HepG2 (cell line): ENCODE measurements around the gene METTL26. TPM values are rescaled to one million over a fixed set of nuclear protein-coding genes. Genes with fewer than 3 reads are reported as not detected.

ENCODE experiments used
- SAFB2 ChIP-seq: sonication (generic); formaldehyde crosslinking; IDR thresholded peaks from 2 replicates; pipeline ENCODE4 v1.5.1; 2020; ENCODE audit warnings: missing genetic modification reagents, low read depth, mild to moderate bottlenecking, borderline replicate concordance
- SALL2 ChIP-seq: sonication (generic); formaldehyde crosslinking; IDR thresholded peaks from 2 replicates; pipeline ENCODE4 v1.8.1; 2023; ENCODE audit warnings: mild to moderate bottlenecking, missing genetic modification reagents, inconsistent platforms
- SIX1 ChIP-seq: sonication (generic); formaldehyde crosslinking; IDR thresholded peaks from 2 replicates; pipeline ENCODE4 v1.4.0; 2020; ENCODE audit warnings: missing genetic modification reagents, borderline replicate concordance
- TERF1 ChIP-seq: sonication (generic); formaldehyde crosslinking; IDR thresholded peaks from 2 replicates; pipeline ENCODE4 v1.8.0; 2022; ENCODE audit warnings: mild to moderate bottlenecking, missing genetic modification reagents, moderate library complexity
- THRA ChIP-seq: sonication (generic); formaldehyde crosslinking; IDR thresholded peaks from 2 replicates; pipeline ENCODE4 v1.4.0; 2020; ENCODE audit warnings: missing genetic modification reagents, borderline replicate concordance
- YEATS4 ChIP-seq: sonication (generic); formaldehyde crosslinking; IDR thresholded peaks from 2 replicates; pipeline ENCODE4 v1.4.0; 2020; ENCODE audit warnings: missing genetic modification reagents, borderline replicate concordance
- ZFP36L1 ChIP-seq: sonication (generic); formaldehyde crosslinking; IDR thresholded peaks from 2 replicates; pipeline ENCODE4 v1.8.0; 2022; ENCODE audit warnings: mild to moderate bottlenecking, missing genetic modification reagents, moderate library complexity
- ZMYM2 ChIP-seq: sonication (generic); formaldehyde crosslinking; IDR thresholded peaks from 2 replicates; pipeline ENCODE4 v1.8.0; 2022; ENCODE audit warnings: mild to moderate bottlenecking, missing genetic modification reagents
- ZNF225 ChIP-seq: sonication (generic); formaldehyde crosslinking; IDR thresholded peaks from 2 replicates; pipeline ENCODE4 v1.4.0; 2020; ENCODE audit warnings: mild to moderate bottlenecking, missing genetic modification reagents
- ZNF253 ChIP-seq: sonication (generic); formaldehyde crosslinking; IDR thresholded peaks from 2 replicates; pipeline ENCODE4 v1.8.0; 2022; ENCODE audit warnings: mild to moderate bottlenecking, missing genetic modification reagents, borderline replicate concordance
- ZNF468 ChIP-seq: sonication (generic); formaldehyde crosslinking; IDR thresholded peaks from 2 replicates; pipeline ENCODE4 v1.8.0; 2022; ENCODE audit warnings: mild to moderate bottlenecking, moderate library complexity, missing genetic modification reagents
- ZNF513 ChIP-seq: sonication (generic); formaldehyde crosslinking; conservative IDR thresholded peaks from 2 replicates; pipeline ENCODE4 v1.5.0; 2020; ENCODE audit warnings: missing genetic modification reagents
- ZNF704 ChIP-seq: sonication (generic); formaldehyde crosslinking; IDR thresholded peaks from 2 replicates; pipeline ENCODE4 v1.8.1; 2023; ENCODE audit warnings: mild to moderate bottlenecking, inconsistent platforms, moderate library complexity, missing genetic modification reagents, borderline replicate concordance
- ZNF724P ChIP-seq: sonication (generic); formaldehyde crosslinking; IDR thresholded peaks from 2 replicates; pipeline ENCODE4 v1.8.0; 2022; ENCODE audit warnings: missing genetic modification reagents, borderline replicate concordance
- ZSCAN12 ChIP-seq: sonication (generic); formaldehyde crosslinking; IDR thresholded peaks from 2 replicates; pipeline ENCODE4 v1.9.0; 2021; ENCODE audit warnings: mild to moderate bottlenecking, missing genetic modification reagents
- ZSCAN5A ChIP-seq: sonication (generic); formaldehyde crosslinking; IDR thresholded peaks from 2 replicates; pipeline ENCODE4 v1.8.0; 2022; ENCODE audit warnings: mild to moderate bottlenecking, missing genetic modification reagents, borderline replicate concordance
- polyA plus RNA-seq, 8 experiments: library from polyadenylated mRNA; depleted of rRNA in 3 of 8; stranded (reverse) in 7 of 8; unstranded in 1 of 8; fragments of >200 nt; fragmentation: Illumina TruSeq in 4 of 8; extraction: Trizol in 4 of 8; gene quantifications; 2 replicates each; pipeline versions ENCODE4 v1.2.1 to v1.2.3, GENCODE V29; 2011 to 2016; ENCODE audit warnings: low read depth in 4 of 8, missing spikeins in 1 of 8, mixed read lengths in 1 of 8; ENCODE audit not compliant: insufficient read depth in 1 of 8
- total RNA-seq, 5 experiments: library from RNA; depleted of rRNA; stranded (reverse); fragments of >200 nt; fragmentation: Illumina TruSeq; extraction: Trizol; gene quantifications; 2 replicates each; pipeline ENCODE4 v1.2.3, GENCODE V29; 2016; ENCODE audit warnings: low read depth in 1 of 5

The METTL26 gene
- total and polyA plus RNA-seq, 2 of the 13 experiments (the other 11 are each of a cell fraction or from before 2014, with no cell fraction given), result 65.5 to 70.1 TPM

- TF ChIP-seq ZNF513 (CRISPR knock-in tag), result 0 out of 2 replicates have a peak, but pooled peaks have one; percentile 70
- 0 out of 2 replicates have a peak, but pooled peaks have one; percentile 45 for TF ChIP-seq TERF1 (CRISPR knock-in tag)
- no peak for TF ChIP-seq SIX1 (CRISPR knock-in tag)
- TF ChIP-seq ZSCAN5A (CRISPR knock-in tag), result no peak
- TF ChIP-seq ZFP36L1 (CRISPR knock-in tag), result no peak
- no peak for TF ChIP-seq ZSCAN12 (CRISPR knock-in tag)
- TF ChIP-seq SAFB2 (CRISPR knock-in tag), result 0 out of 2 replicates have a peak, but pooled peaks have one; percentile 50
- no peak for TF ChIP-seq THRA (CRISPR knock-in tag)
- TF ChIP-seq ZNF468 (CRISPR knock-in tag), result 0 out of 2 replicates have a peak, but pooled peaks have one; percentile 47
- TF ChIP-seq ZNF253, result 0 out of 2 replicates have a peak, but pooled peaks have one; percentile 47
- peak; percentile 41; the same call in 1 of the 2 replicates for TF ChIP-seq ZNF225 (CRISPR knock-in tag)
- TF ChIP-seq ZMYM2, result no peak
- no peak for TF ChIP-seq ZNF724P (CRISPR knock-in tag)
- TF ChIP-seq SALL2 (CRISPR knock-in tag), result peak; percentile 68
- peak; percentile 67; the same call in 1 of the 2 replicates for TF ChIP-seq YEATS4 (CRISPR knock-in tag)
- TF ChIP-seq ZNF704 (CRISPR knock-in tag), result no peak
Observed at GRCh38 chr16:590188-590814, 45.8 kb downstream of the METTL26 start (continued).
